ENCODE measurements around the gene DENND10.
"Not testable (repeated sequence)": the region's sequence is repeated elsewhere in the genome, so short reads cannot be mapped to it uniquely, and the experiment has no call there.

Gene DENND10

DNA sequence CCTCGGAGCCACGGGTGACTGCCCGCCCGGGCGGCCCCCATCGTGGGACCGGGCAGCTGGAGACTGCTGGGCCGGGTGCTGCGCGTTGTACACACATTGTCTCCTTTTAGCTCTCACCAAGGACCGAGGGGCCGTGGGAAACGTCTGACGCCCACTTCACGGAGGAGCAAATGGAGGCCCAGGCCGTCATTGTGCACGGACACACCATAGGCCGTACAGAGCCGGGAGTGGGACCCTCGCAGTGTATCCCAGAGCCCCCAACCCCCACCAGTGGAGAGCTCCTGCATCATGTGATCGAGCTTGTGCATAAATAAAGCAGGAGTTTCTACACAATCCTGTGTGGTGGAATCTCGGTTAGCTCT, 722 bp downstream of the DENND10 start:
- peak; percentile 39 for DNase-seq (ENCODE audit: extremely low spot score)
- ChIA-PET CTCF (no interaction called here), POLR2A (interaction anchor here (1.1 to 2.3 kb wide), 8 partner anchors 9 to 29 kb away, joined by 3 to 9 read pairs (median 6); partner anchors contain the start of gene EIF3A)
- TF ChIP-seq FOXK2 (IDR thresholded peaks at IDR 0.05), result no peak
- TF ChIP-seq FOXA1 (IDR thresholded peaks at IDR 0.05), result no peak
- no peak for TF ChIP-seq ZNF384 (IDR thresholded peaks at IDR 0.05)
- no peak for TF ChIP-seq BHLHE40 (IDR thresholded peaks at IDR 0.05; ENCODE audit: borderline replicate concordance)
- TF ChIP-seq, protein P1, sequence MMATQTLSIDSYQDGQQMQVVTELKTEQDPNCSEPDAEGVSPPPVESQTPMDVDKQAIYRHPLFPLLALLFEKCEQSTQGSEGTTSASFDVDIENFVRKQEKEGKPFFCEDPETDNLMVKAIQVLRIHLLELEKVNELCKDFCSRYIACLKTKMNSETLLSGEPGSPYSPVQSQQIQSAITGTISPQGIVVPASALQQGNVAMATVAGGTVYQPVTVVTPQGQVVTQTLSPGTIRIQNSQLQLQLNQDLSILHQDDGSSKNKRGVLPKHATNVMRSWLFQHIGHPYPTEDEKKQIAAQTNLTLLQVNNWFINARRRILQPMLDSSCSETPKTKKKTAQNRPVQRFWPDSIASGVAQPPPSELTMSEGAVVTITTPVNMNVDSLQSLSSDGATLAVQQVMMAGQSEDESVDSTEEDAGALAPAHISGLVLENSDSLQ (IDR thresholded peaks at IDR 0.05), result no peak
- no peak for TF ChIP-seq LEF1 (IDR thresholded peaks at IDR 0.05; ENCODE audit: borderline replicate concordance)
- TF ChIP-seq L3MBTL2 (conservative IDR thresholded peaks at IDR 0.05), result no peak
- no peak for TF ChIP-seq ELF4 (IDR thresholded peaks at IDR 0.05)
- TF ChIP-seq SUZ12 (IDR thresholded peaks at IDR 0.05), result no peak
- TF ChIP-seq ARNT (IDR thresholded peaks at IDR 0.05), result no peak

DNA sequence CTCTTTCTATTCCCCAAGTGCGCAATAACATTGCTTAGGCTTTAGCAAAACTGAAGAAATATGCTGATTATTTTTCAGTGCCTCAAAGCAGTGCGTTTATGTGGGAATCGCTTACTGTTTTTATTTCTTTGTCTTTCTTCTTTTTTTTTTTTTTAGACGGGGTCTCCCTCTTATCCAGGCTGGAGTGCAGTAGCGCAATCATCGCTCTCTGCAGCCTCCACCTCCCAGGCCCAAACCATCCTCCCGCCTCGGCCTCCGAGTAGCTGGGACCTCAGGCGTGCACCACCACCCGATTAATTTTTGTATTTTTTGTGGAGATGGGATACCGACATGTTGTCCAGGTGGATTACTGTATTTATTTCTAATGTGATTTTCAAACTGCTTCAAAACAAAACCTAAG, 1.2 kb downstream of the DENND10 start:
- TF ChIP-seq FOXM1 (IDR thresholded peaks at IDR 0.05; ENCODE audit: borderline replicate concordance) (no peak), FOXA1 (IDR thresholded peaks at IDR 0.05) (no peak), ZNF384 (IDR thresholded peaks at IDR 0.05) (no peak), TARDBP (IDR thresholded peaks at IDR 0.05) (no peak), ARNT (IDR thresholded peaks at IDR 0.05) (no peak), HDGF (IDR thresholded peaks at IDR 0.05; ENCODE audit: borderline replicate concordance) (no peak), L3MBTL2 (conservative IDR thresholded peaks at IDR 0.05) (no peak), NFRKB (IDR thresholded peaks at IDR 0.05) (no peak), CTBP1 (IDR thresholded peaks at IDR 0.05; ENCODE audit: borderline replicate concordance) (no peak), BHLHE40 (IDR thresholded peaks at IDR 0.05; ENCODE audit: borderline replicate concordance) (no peak), LEF1 (IDR thresholded peaks at IDR 0.05; ENCODE audit: borderline replicate concordance) (no peak), SUZ12 (IDR thresholded peaks at IDR 0.05) (no peak)
- TF ChIP-seq, protein P1 (IDR thresholded peaks at IDR 0.05), result no peak
- DNase-seq (ENCODE audit: extremely low spot score), result no peak
- CTCF ChIA-PET, result no interaction called here
- POLR2A ChIA-PET, result interaction anchor here (1.7 to 2.3 kb wide), 4 partner anchors 9 to 25 kb away, joined by 4 to 9 read pairs (median 8); partner anchors contain the start of gene EIF3A

DNA sequence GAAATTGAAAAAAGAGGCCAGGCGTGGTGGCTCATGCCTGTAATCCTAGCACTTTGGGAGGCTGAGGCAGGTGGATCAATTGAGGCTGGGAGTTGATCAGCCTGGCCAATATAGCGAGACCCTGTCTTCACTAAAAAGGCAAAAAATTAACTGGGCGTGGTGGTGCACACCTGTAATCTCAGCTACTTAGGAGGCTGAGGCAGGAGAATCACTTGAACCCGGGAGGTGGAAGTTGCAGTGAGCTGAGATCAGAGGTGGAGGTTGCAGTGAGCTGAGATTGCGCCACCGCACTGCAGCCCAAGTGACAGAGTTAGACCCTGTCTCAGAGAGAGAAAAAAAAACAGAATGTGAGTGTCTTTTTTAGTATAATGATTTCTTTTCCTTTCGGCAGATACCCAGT, 2.0 kb downstream of the DENND10 start:
- DNase-seq (ENCODE audit: extremely low spot score); POLR2A ChIA-PET; CTCF ChIA-PET: not testable (repeated sequence)

DNA sequence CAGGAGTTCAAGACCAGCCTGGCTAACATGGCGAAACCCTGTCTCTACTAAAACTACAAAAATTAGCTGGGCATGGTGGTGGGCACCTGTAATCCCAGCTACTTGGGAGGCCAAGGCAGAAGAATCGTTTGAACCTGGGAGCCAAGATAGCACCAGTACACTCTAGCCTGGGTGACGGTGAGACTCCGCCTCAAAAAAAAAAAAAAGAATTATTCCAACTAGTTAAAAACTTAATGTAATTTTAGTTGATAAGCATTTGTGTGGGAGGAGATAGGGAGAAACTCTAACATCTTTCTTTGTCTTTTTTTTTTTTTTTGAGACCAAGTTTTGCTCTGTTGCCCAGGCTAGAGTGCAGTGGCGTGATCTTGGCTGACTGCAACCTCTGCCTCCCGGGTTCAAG, 3.2 kb downstream of the DENND10 start:
- CTCF ChIA-PET; POLR2A ChIA-PET; DNase-seq (ENCODE audit: extremely low spot score): not testable (repeated sequence)

DNA sequence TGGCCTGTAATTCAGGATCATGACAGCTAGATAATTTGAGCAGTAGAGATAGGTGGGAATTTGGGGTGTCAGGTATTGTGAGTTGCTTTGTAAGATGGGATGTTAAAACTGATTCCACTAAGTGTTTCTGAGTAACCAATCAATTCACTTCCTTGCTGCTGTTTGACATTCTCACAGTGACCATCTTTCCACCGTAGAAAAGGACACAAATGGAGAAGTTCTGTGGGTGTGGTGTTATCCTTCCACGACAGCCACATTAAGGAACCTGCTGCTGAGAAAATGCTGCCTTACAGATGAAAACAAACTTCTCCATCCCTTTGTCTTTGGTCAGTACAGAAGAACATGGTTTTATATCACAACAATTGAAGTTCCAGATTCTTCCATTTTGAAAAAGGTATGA, 3.9 kb downstream of the DENND10 start:
- DNase-seq (ENCODE audit: extremely low spot score); POLR2A ChIA-PET; CTCF ChIA-PET: not testable (repeated sequence)

DNA sequence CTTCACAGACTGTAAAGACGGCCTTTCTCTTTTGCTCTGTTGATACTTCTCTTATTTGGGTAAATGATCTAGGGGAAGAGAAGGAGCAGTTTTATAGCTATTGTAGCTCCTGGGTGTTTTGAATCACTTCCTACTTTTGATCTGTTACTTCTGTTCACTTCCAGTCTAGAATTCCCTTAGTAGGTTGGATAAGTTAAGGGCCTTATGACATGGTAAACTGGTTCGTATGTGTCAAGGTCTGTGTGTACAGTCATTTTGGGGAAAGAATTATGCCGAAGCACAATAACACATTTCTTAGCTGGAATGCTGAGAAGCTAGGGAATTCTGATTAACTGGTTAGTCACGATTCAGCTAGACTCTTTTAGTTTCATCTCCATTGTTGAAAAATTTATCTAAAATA, 8.1 kb downstream of the DENND10 start:
- no peak for DNase-seq (ENCODE audit: extremely low spot score)
- ChIA-PET POLR2A (interaction anchor here (1.0 kb wide), 1 partner anchor 9 kb away, joined by 3 read pairs; the partner anchor contains the start of gene DENND10), CTCF (no interaction called here)
- TF ChIP-seq LEF1 (IDR thresholded peaks at IDR 0.05; ENCODE audit: borderline replicate concordance) (no peak), ELF4 (IDR thresholded peaks at IDR 0.05) (no peak), NFRKB (IDR thresholded peaks at IDR 0.05) (no peak), SUZ12 (IDR thresholded peaks at IDR 0.05) (no peak), HDGF (IDR thresholded peaks at IDR 0.05; ENCODE audit: borderline replicate concordance) (no peak), TARDBP (IDR thresholded peaks at IDR 0.05) (no peak), CTBP1 (IDR thresholded peaks at IDR 0.05; ENCODE audit: borderline replicate concordance) (no peak), ARNT (IDR thresholded peaks at IDR 0.05) (no peak)
- TF ChIP-seq, protein P1 (IDR thresholded peaks at IDR 0.05), result no peak

DNA sequence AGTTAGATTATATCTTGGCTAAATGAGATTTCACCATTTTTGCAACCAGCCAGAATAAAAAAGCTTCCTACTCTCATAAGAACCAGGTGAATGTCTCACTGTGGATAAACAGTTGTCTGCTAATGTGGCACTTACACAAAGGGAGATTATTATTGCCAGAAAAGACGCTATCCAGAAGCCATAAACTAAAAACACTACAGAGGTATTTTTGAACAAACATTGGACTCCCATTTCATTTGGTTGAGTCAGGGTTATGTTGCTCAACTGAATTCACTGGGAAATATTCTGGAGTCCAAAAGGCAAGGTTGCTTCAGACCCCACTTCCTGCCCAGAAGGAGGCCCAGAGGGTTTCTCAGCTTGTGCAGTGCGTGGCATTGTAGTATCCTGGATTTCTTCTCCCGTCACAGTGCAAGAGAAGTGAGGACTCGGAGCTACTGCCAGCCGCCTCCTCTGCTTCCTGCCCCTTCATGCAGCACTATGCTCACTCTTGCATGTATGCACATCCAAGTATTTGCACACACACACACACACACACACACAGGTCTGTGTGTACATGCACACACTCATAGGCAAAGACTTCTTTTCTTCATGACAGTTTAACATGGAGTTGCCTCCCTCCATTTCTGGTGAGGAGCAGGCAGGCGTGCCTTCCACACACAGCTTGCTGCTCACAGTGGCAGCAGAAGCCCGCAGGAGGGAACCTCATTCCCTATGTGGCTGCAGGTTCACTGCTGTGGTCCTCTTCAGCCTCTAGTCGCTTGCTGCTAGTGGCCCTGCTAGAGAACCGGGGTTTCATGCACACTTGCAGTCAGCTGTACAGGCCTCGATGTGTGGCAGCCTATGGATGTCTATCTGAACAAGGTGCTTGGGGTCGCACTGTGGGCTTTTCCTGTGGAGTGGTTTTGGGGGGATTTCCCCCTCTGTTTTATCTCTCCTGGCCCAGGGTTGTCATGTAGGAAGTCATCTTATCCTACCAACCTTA, 10.1 kb downstream of the DENND10 start:
- ChIA-PET CTCF (no interaction called here), POLR2A (no interaction called here)
- no peak for TF ChIP-seq SP1 (IDR thresholded peaks at IDR 0.05)
- TF ChIP-seq ARNT (IDR thresholded peaks at IDR 0.05), result no peak
- TF ChIP-seq ZNF384 (IDR thresholded peaks at IDR 0.05), result no peak
- TF ChIP-seq L3MBTL2 (conservative IDR thresholded peaks at IDR 0.05), result no peak
- no peak for TF ChIP-seq CTBP1 (IDR thresholded peaks at IDR 0.05; ENCODE audit: borderline replicate concordance)
- TF ChIP-seq SUZ12 (IDR thresholded peaks at IDR 0.05), result no peak
- TF ChIP-seq NFRKB (IDR thresholded peaks at IDR 0.05), result no peak
- DNase-seq (ENCODE audit: extremely low spot score), result no peak

Data from HEK293T (cell line).